Endothelial cell of umbilical vein (primary cell): ENCODE data around the gene OR2A7.
"Not testable (repeated sequence)": the region's sequence is repeated elsewhere in the genome, so short reads cannot be mapped to it uniquely, and the experiment has no call there.

Experiments used
- EZH2 ChIP-seq: IDR thresholded peaks from 2 replicates; pipeline ENCODE4 v1.6.1; 2012; ENCODE audit warnings: borderline replicate concordance, low read depth, mild to moderate bottlenecking, moderate library complexity, low read length, inconsistent platforms; ENCODE audit not compliant: severe bottlenecking
- FOS ChIP-seq: IDR thresholded peaks from 2 replicates; pipeline ENCODE4 v1.6.1; 2011; ENCODE audit warnings: mild to moderate bottlenecking, low read length, moderate library complexity, borderline replicate concordance; ENCODE audit not compliant: insufficient read depth
- GATA2 ChIP-seq: IDR thresholded peaks from 2 replicates; pipeline ENCODE4 v1.7.0; 2011; ENCODE audit warnings: low read depth, mild to moderate bottlenecking, moderate library complexity, mixed read lengths, low read length; ENCODE audit not compliant: insufficient read length, insufficient read depth
- POLR2A ChIP-seq: IDR thresholded peaks from 2 replicates; pipeline ENCODE4 v1.6.1; 2012; ENCODE audit warnings: low read depth, mild to moderate bottlenecking, control low read depth, low read length
- POLR2AphosphoS5 ChIP-seq: IDR thresholded peaks from 2 replicates; pipeline ENCODE4 v1.6.1; 2012; ENCODE audit warnings: low read depth, mild to moderate bottlenecking, control low read depth, low read length, moderate library complexity; ENCODE audit not compliant: insufficient read depth
- TF ChIP-seq, protein P1 (sequence below), 2 donors: IDR thresholded peaks; 1 replicate in 1 of 2; 2 replicates in 1 of 2; pipeline ENCODE4 v1.5.1; 2011; ENCODE audit warnings: low read length in 2 of 2, mild to moderate bottlenecking in 2 of 2, moderate library complexity in 2 of 2, control low read depth in 1 of 2, inconsistent platforms in 1 of 2, low read depth in 1 of 2; ENCODE audit not compliant: insufficient read depth in 1 of 2; ENCODE audit errors: extremely low read depth in 1 of 2

GRCh38 chr7:144275281-144275680, 10.7 kb upstream of the OR2A7 start:
- TF ChIP-seq FOS, POLR2A, GATA2, EZH2, POLR2AphosphoS5: not testable (repeated sequence)
- TF ChIP-seq, protein P1, sequence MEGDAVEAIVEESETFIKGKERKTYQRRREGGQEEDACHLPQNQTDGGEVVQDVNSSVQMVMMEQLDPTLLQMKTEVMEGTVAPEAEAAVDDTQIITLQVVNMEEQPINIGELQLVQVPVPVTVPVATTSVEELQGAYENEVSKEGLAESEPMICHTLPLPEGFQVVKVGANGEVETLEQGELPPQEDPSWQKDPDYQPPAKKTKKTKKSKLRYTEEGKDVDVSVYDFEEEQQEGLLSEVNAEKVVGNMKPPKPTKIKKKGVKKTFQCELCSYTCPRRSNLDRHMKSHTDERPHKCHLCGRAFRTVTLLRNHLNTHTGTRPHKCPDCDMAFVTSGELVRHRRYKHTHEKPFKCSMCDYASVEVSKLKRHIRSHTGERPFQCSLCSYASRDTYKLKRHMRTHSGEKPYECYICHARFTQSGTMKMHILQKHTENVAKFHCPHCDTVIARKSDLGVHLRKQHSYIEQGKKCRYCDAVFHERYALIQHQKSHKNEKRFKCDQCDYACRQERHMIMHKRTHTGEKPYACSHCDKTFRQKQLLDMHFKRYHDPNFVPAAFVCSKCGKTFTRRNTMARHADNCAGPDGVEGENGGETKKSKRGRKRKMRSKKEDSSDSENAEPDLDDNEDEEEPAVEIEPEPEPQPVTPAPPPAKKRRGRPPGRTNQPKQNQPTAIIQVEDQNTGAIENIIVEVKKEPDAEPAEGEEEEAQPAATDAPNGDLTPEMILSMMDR (IDR thresholded peaks at IDR 0.05; ENCODE audit: extremely low read depth in 1 of 2, insufficient read depth in 1 of 2, low read depth in 1 of 2, low read length in 2 of 2) = not testable (repeated sequence)
